Fibroblast of villous mesenchyme (primary cell): ENCODE data around the gene HM13. TPM values are rescaled to one million over a fixed set of nuclear protein-coding genes. Genes with fewer than 3 reads are reported as not detected.
"Not testable (repeated sequence)": the region's sequence is repeated elsewhere in the genome, so short reads cannot be mapped to it uniquely, and the experiment has no call there.

Experiments
- DNase-seq: peaks from one replicate; pipeline ENCODE4 v3.0.0-alpha.2; 2010; ENCODE audit warnings: low read depth
- H3K4me3 ChIP-seq: 2 replicates; pipeline ENCODE4 v1.5.1; 2011; ENCODE audit warnings: low read depth, mild to moderate bottlenecking, low read length
- CTCF ChIP-seq: IDR thresholded peaks from 2 replicates; pipeline ENCODE4 v1.5.1; 2012; ENCODE audit warnings: low read depth, mild to moderate bottlenecking, low read length; ENCODE audit not compliant: insufficient read depth
- total RNA-seq: library from RNA; depleted of rRNA; stranded (reverse); fragments of >200 nt; gene quantifications from 2 replicates; pipeline ENCODE4 v1.2.3, GENCODE V29; 2012

Gene HM13
- total RNA-seq, 1 donor, result 91.1 TPM

- no peak overlapping the region for H3K4me3 ChIP-seq
- no peak for DNase-seq
- no peak for TF ChIP-seq CTCF
Observed at GRCh38 chr20:31516651-31517050, 2.4 kb downstream of the HM13 start.

GRCh38 chr20:31517373-31517772 is 3.1 kb downstream of the HM13 start:
- DNase-seq, result peak; percentile 67
- no peak overlapping the region for H3K4me3 ChIP-seq
- peak; percentile 32 for TF ChIP-seq CTCF

GRCh38 chr20:31521267-31521666 is 7.0 kb downstream of the HM13 start:
- not testable (repeated sequence) for DNase-seq, H3K4me3 ChIP-seq

- H3K4me3 ChIP-seq, result no peak overlapping the region
- TF ChIP-seq CTCF, result no peak
- no peak for DNase-seq
Observed at GRCh38 chr20:31522731-31523130, 8.5 kb downstream of the HM13 start.

- no peak for DNase-seq
- TF ChIP-seq CTCF, result no peak
- no peak overlapping the region for H3K4me3 ChIP-seq
Observed at GRCh38 chr20:31523361-31524283, 9.4 kb downstream of the HM13 start.

- TF ChIP-seq CTCF, result no peak
- DNase-seq, result no peak
- H3K4me3 ChIP-seq, result no peak overlapping the region
Observed at GRCh38 chr20:31527266-31527665, 13.0 kb downstream of the HM13 start.

GRCh38 chr20:31535298-31535697 is 21.1 kb downstream of the HM13 start:
- TF ChIP-seq CTCF, result no peak
- H3K4me3 ChIP-seq, result no peak overlapping the region
- DNase-seq, result no peak
